ENCODE data around the gene RAB5IF.
"Not testable (repeated sequence)": the region's sequence is repeated elsewhere in the genome, so short reads cannot be mapped to it uniquely, and the experiment has no call there.

The RAB5IF gene

GRCh38 chr20:36607586-36608387 is 2.2 kb downstream of the RAB5IF start:
- TF ChIP-seq, protein P1, sequence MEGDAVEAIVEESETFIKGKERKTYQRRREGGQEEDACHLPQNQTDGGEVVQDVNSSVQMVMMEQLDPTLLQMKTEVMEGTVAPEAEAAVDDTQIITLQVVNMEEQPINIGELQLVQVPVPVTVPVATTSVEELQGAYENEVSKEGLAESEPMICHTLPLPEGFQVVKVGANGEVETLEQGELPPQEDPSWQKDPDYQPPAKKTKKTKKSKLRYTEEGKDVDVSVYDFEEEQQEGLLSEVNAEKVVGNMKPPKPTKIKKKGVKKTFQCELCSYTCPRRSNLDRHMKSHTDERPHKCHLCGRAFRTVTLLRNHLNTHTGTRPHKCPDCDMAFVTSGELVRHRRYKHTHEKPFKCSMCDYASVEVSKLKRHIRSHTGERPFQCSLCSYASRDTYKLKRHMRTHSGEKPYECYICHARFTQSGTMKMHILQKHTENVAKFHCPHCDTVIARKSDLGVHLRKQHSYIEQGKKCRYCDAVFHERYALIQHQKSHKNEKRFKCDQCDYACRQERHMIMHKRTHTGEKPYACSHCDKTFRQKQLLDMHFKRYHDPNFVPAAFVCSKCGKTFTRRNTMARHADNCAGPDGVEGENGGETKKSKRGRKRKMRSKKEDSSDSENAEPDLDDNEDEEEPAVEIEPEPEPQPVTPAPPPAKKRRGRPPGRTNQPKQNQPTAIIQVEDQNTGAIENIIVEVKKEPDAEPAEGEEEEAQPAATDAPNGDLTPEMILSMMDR (IDR thresholded peaks at IDR 0.05; ENCODE audit: extremely low read depth, missing control alignments), result no peak
- no peak for DNase-seq (ENCODE audit: low spot score)

GRCh38 chr20:36608388-36608728 is 2.8 kb downstream of the RAB5IF start:
- not testable (repeated sequence) for DNase-seq (ENCODE audit: low spot score)

DNA sequence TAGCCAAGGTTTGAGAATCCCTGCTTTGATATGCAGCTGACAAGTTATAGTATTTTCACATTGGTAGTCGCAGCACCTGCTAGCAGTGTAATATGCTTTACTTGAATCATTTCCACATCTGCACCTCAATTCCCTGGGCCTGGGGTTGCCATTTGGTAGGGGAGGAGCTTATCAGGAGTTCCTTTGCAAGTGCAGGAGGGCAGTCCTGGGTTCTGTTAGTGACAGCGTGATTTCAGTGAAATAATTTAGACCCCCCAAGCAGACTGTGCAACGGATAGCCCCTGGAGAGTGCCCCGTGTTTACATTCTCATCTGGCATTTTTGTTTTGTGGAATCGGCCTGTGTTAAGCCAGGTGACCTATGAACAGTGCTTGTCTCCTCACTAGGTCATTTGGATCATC is 6.0 kb downstream of the RAB5IF start:
- DNase-seq (ENCODE audit: low spot score), result no peak
- TF ChIP-seq, protein P1 (IDR thresholded peaks at IDR 0.05; ENCODE audit: extremely low read depth, missing control alignments), result no peak

- TF ChIP-seq, protein P1 (IDR thresholded peaks at IDR 0.05; ENCODE audit: extremely low read depth, missing control alignments), result no peak
- DNase-seq (ENCODE audit: low spot score), result no peak
Observed at GRCh38 chr20:36613974-36614373, 8.4 kb downstream of the RAB5IF start.

GRCh38 chr20:36614781-36615557 is 9.4 kb downstream of the RAB5IF start:
- TF ChIP-seq, protein P1 (IDR thresholded peaks at IDR 0.05; ENCODE audit: extremely low read depth, missing control alignments), result no peak
- no peak for DNase-seq (ENCODE audit: low spot score)

DNA sequence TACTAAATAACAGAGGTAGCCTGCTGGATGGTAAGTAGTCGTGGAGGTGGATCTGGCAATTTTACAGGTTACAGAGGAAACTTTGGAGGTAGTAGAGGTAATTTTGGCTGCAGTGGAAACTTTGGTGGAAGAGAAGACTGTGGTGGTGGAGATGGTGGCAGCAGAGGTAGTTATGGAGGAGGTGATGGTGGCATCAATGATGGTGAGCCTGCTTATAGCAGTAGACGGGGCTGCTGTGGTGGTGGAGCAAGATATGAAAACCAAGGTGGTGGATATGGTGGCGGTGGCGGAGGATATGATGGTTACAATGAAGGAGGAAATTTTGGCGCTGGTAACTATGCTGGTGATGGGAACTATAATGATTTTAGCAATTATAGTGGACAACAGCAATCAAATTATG is 15.3 kb downstream of the RAB5IF start:
- TF ChIP-seq, protein P1 (IDR thresholded peaks at IDR 0.05; ENCODE audit: extremely low read depth, missing control alignments), result no peak
- DNase-seq (ENCODE audit: low spot score), result no peak

- TF ChIP-seq, protein P1 (IDR thresholded peaks at IDR 0.05; ENCODE audit: extremely low read depth, missing control alignments), result no peak
- DNase-seq (ENCODE audit: low spot score), result no peak
Observed at GRCh38 chr20:36623444-36623843, 17.9 kb downstream of the RAB5IF start.
